Raji (cell line): Measurements from ENCODE around the gene GRK4.

Experiments
- POLR2A ChIP-seq: IDR thresholded peaks from 2 replicates; pipeline ENCODE4 v1.6.1; 2011; ENCODE audit warnings: low read depth, low read length, control low read depth; ENCODE audit not compliant: insufficient read depth

The GRK4 gene

DNA sequence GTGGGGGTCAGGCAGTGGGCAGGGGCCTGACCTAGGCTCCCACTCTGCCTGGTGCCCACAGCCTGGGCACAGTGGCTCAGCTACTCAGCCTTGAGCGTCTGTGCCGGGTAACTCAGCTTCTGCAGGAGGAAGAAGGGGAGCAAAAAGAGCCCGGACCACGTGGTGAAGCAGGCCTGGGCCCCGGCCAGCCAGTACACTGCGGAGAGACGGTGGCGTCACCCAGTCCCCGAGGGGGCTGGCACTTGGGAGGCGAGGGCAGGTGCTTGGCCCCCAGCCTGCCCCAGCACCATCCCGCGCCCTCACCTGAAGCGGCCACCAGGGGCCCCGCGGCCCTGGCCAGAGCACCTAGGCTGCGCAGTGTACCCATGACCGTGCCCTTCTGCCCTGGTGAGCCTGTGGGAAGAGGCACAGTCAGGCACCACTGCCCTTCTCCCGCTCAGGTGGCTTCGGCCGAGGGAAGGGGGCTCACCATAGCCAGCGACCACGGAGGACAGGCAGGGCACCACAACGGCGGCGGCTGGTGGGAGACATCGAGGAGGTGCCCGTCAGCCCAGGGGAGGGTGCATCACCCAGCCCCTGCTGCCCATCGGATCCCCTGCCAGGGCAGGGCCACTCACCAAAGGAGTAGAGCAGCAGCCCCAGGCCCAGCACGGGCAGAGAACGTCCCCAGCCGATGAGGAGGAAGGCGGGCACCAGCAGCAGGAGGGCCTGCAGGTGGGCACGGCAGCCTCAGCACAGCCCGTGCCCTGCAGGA is 32.4 kb upstream of the GRK4 start:
- no peak for TF ChIP-seq POLR2A

DNA sequence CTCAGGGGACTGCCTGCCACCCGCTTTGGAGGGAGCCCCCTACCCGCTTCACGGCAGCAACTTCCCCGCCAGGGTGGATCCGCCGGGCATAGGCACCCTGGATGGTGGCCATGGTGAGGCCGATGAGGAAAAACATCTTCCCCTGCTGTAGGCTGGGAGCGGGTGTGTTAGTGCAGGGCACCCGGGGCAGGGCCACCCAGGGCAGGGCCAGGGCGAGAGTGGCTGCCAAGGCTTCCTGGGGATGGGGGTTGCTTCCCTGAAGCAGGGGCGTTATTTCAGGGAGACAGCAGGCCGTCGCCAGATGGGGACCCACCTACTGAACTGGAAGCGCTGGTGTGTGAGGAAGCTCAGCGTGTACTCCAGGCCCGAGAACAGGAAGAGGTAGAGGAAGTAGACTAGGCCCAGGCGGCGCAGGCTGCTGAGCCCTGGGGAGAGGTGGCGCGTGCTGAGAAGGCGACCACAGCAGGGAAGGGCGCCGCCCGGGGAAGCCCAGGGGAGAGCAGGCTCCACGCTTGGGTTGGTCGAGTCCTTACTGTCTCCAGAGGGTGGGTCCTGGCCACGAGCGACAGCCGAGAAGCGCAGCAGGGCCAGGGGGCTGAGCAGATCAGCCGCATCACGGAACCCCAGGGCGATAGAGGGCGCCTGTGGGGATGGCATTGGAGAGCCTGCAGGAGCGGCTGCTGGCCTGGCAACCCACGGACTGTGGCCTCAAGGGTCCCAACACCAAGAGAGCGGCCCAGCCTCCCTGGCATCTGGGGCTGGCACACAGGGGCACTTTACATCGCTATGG is 31.7 kb upstream of the GRK4 start:
- TF ChIP-seq POLR2A: no peak

DNA sequence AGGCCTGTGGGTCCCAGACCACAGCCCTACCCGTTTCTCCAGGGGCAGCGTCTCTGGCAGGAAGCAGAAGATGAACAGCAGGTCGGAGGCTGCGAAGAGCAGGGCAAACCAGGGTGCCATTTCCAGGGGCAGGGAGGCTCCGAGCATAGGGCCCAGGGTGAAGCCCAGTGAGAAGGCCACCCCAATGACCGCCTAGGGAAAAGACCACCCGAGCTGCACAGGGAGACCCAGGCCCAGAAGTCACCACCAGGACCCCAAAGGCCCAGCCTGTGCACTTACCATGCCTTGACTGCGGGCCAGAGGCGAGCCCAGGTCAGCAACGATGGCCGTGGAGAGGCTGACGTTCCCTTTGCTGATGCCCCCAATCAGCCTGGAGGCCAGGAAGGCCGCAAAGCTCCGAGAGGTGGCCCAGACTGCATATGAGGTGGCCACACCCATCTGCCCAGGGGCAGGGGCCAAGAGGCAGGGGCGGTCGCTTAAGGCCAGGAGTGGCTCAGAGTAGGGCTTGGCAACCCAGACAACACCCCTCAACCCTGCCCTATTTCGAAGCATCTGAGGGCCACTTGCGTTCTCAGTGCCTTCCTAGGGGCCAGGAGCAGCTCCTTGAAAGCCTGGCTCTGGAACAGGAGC is 30.9 kb upstream of the GRK4 start:
- no peak for TF ChIP-seq POLR2A

DNA sequence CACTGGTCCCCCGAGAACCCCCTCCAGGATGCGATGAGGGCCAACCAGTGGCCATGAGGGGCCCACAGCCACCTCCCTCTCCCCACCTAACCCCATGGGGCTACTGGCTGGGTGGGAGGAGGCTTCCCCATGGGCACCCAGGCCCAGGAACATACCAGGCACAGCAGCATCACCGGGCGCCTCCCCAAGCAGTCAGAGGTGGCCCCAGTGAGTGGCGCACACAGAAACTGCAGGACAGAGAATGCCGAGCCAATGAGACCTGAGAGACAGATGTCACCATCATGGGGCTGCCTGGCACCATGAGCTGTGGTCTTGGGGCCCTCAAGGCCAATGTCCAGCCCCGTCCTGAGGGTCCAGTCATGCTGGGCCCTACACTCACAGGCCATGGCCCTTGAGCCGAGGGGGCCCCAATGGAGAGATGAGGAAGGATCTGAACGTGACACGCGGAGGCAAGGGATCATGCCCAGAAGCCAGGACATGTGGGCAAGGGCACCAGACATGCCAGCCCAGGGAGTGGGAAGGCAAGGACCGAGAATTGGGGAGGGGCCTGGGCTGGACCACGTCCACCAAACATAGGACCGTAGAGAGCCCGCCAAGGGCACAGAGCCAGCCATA is 30.3 kb upstream of the GRK4 start:
- TF ChIP-seq POLR2A: no peak

DNA sequence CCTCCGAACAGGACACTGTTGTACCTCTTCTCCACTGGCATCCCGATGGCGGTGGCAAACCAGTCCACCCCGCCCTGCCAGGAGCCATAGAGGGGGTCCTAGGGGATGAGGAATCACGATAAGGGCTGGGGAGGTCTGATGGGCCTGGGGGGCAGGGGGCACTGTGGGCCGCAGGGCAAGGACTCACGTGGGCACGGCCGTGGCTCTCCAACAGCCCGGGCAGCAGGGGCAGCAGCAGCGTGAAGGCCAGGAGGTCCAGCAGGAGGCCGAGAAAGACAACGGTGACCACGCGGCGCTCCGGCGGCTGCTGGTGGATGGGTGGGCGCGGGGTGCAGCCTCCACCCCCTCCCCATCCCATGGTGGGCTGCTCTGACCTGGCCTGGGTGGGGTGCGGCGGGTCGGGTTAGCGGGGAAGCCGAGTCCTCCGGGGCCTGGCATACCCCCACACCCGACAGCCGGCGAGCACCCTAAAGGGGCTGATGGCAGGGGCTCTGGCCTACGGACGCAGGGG is 29.8 kb upstream of the GRK4 start:
- TF ChIP-seq POLR2A: no peak

DNA sequence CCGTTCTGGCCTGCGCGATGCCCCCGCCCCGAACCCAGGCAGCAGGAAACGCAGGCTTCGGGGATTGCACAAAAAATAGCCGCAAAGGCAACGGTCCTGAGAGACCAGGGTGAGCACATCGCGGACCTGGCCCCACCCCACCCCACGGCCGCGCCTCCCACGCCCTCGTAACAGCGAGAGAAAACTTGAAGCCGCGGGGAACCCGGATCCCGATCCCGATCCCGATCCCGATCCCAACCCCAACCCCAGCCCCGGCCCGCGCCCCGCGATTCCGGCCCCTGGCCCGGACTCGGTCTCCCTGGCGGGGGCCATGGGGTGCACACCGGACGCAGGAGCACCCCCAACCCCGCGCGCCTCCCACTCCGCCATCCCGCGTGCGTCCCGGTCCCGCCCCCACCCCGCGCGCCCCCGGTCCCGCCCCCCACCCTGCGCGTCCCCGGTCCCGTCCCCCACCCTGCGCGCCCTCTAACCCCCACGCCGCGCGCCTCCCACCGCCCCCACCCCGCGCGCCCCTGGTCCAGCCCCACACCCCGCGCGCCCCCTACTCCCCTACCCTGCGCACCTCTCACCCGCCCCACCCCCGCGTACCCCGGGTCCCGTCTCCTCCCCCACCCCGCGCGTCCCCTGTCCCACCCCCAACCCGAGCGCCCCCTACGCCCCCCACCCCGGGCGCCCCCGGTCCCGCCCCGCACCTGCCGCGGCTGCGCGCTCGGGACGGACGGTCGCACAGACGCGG is 29.1 kb upstream of the GRK4 start:
- no peak for TF ChIP-seq POLR2A

DNA sequence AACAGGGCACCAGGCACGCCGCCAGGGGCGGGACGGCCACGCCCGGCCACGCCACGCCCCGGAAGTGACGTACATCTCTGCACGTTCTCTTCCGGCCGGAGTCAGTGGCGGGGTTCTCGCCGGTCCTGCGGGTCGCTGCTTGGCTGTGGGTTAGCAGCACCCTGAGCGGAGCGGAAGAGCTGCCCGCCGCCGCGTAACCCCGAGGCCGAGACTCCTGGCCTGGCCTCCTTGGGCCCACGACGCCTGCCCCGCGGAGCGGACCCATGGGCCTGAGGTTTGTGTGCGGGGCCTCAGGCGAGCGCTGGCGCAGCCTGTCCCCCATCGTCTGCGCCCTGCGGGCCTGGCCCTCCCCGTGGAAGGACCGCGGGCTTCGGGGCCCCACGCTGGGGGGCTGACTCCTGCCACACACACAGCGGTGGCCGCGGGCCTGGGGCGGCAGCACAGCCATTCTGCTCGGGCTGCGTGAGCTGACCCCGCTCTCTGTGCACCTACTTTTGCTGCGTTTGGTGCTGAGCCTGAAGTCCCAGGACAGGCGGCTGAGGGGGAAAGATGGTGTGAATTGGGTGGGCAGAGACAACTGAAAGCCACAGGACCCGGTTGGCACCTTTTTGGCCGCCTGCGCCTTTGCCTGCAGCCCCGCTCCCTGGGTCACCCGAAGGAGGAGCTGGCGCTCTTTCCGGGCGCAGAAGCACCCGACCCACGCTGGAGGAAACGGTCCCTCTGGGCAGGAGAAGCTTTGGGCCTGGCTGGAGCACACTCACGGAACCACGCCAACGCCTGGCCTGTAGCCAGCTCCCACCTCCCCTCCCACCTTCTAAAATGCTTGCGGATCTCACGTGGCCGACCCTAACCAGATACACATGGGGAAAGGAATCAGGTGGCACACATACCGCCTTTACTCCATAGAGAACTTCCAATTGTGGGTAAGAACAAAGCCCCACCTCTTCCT is 28.3 kb upstream of the GRK4 start:
- TF ChIP-seq POLR2A: peak; percentile 97

DNA sequence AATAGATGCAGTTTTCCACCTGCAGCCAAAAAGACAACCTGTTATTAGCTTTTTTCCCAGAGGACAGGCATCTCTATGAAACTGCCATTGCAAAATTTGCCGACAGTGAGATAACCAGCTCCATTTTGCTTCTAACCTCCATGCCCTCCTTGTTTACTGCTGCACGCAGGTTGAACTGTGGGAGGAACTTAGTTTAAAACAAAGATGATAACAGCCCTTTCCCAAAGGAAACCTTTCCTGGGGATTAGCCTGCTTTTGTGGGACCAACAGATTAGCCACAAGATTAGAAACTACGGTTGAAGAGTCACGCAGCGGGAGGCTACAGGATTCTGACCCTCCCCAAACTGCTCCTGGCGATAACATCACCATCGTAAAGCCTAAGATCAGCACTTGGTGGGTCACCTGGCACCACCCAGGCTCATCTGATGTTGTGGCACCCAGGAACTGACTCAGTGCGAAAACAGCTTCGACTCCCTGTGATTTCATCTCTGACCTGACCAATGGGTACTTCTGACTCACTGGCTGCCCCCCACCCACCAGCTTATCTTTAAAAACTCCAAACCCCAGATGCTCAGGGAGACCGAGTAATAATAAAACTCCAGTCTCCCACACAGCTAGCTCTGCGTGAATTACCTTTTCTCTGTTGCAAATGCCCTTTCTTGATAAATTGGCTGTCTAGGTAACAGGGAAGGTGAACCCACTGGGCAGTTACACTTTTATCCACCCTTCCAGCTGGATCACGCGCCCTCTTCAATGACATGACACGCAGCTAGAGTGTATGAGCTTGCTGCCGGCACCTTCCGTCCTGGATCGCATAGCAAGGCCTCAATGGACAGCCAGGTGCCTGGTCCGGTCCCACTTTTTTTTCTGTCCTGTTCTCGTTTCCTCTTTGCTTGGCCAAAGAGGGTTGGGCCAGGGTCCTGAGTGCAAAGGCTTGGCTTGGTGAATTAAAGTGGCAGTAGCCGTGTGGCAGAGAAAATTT is 27.3 kb upstream of the GRK4 start:
- TF ChIP-seq POLR2A: peak; percentile 2; the same call in 1 of the 2 replicates

DNA sequence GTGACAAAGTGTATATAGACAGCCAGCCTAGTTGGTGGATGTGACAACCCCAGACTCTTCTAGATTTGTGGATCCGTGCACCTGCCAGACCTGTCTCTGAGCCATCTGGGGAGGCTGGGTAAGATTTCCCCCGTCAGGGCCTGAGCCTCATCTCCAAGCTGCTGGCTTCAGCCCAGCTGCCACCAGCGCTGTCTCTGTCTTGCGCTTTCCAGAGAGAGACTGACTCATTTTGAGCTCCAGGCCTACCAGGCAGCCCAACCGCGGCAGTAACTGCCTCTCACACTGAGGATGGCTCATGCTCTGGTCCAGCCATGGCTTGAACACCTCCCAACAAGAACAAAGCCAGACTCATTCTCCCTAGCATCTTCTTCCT is 26.6 kb upstream of the GRK4 start:
- TF ChIP-seq POLR2A: no peak; the same call in 1 of the 2 replicates

DNA sequence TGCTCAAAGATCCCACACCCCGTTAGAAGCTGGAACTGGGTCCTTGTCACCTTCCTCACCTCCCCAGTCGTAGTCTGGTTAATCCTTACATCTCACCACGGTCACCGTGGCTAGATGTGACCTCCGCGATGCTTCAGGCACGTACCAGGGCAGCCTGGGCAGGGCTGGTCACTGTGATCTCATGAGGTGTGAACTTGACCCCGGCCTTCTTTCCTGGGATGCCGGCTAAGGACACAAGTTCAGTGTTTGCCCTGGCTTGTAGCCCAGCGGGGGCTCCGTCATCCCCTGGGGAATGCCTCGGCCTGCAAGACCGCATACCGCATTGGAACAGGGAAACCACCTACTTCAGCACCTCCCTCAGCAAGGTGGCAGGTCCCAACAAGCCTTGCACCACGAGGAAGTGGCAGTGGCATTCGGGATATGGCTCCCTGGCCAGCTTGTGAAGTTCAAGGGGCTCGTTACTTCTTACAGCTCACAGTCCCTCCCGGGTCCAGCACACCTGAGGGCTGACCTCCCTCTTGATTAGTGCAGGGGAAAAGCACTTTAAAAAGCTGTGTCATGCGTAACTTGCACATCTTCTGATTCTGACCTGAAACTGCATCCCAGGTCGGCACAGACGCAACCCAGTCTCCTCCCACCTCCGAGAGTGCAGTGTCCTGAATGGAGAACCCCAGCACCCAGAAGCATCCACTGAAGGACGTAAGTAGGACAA is 26.1 kb upstream of the GRK4 start:
- TF ChIP-seq POLR2A: peak; percentile 13; the same call in 1 of the 2 replicates

DNA sequence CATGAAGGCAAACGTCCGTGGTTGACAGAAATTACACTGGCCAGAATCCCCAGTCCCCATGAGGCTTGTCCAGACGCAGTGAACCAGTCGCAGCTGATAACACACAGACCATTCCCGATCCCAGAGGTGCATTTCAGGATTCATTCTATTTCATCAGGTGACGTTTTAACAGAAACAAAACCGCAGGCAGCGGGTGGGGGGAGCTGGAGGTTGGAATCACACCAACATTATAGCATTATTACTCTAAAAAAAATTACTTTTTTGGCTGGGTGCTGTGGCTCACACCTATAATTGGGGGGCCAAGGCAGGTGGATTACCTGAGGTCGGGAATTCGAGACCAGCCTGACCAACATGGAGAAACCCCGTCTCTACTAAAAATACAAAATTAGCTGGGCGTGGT is 25.4 kb upstream of the GRK4 start:
- TF ChIP-seq POLR2A: no peak; the same call in 1 of the 2 replicates

DNA sequence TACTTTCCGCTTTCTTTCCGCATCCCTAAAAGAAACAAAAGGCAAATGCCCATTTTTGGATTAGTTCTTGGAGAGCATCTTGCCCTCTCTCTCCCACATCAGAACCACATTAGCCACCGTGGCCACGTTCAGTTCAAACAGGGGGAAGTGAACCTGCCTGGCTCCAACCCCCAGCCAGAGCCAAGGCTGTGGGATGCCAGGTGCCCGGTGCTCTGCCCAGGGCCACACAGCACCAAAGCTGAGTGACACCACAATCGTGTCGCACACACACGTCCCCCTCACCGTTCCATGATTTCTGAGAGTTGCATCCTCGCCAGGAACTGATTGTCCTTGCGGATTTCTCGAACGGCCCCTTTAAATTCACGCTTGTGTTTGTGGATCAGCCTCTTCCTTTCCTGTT is 24.5 kb upstream of the GRK4 start:
- no peak for TF ChIP-seq POLR2A
